CD8-positive, alpha-beta memory T cell (primary cell): Measurements from ENCODE around the gene HEPACAM2. TPM values are rescaled to one million over a fixed set of nuclear protein-coding genes. Genes with fewer than 3 reads are reported as not detected.

ENCODE experiments used
- CTCF ChIA-PET: fragments of 350-600 bp; sonication (Branson Sonifier 250); formaldehyde crosslinking; loops from one replicate; lab custom pipeline; 2021; ENCODE audit warnings: antibody characterized with exemption; lab: Charles Lee
- POLR2A ChIA-PET: fragments of 350-600 bp; sonication (Branson Sonifier 250); formaldehyde crosslinking; loops from one replicate; lab custom pipeline; 2021; ENCODE audit warnings: antibody characterized with exemption; lab: Charles Lee
- DNase-seq, 5 donors: peaks; one replicate each; pipeline versions ENCODE4 v3.0.0 to v3.0.0-alpha.2; 2020 to 2022; ENCODE audit warnings: mixed read lengths in 1 of 5
- H3K27ac ChIP-seq: one replicate; pipeline ENCODE4 v1.7.0; 2013; ENCODE audit warnings: low read depth, mild to moderate bottlenecking, low read length, moderate library complexity
- H3K27me3 ChIP-seq: 2 replicates; pipeline ENCODE4 v1.7.0; 2013; ENCODE audit warnings: low read length, mild to moderate bottlenecking; ENCODE audit not compliant: insufficient read depth, poor library complexity, severe bottlenecking
- H3K36me3 ChIP-seq: 2 replicates; pipeline ENCODE4 v1.7.0; 2013; ENCODE audit warnings: mild to moderate bottlenecking, low read length, moderate library complexity; ENCODE audit not compliant: insufficient read depth
- H3K4me1 ChIP-seq: 2 replicates; pipeline ENCODE4 v1.7.0; 2013; ENCODE audit warnings: mild to moderate bottlenecking, low read length, moderate library complexity; ENCODE audit not compliant: insufficient read depth
- H3K4me3 ChIP-seq: 2 replicates; pipeline ENCODE4 v1.7.0; 2013; ENCODE audit warnings: mild to moderate bottlenecking, low read length
- H3K9me3 ChIP-seq: 2 replicates; pipeline ENCODE4 v1.7.0; 2013; ENCODE audit warnings: mild to moderate bottlenecking, low read length
- H3K27ac Mint-ChIP-seq, 8 donors: one replicate each; pipeline ENCODE4 v1.8.0; 2020 to 2021; ENCODE audit warnings: mixed read lengths in 8 of 8, mild to moderate bottlenecking in 6 of 8, inconsistent platforms in 3 of 8, moderate library complexity in 3 of 8
- H3K27me3 Mint-ChIP-seq, 2 donors: one replicate each; pipeline ENCODE4 v1.8.0; 2020 to 2021; ENCODE audit warnings: mixed read lengths in 2 of 2, mild to moderate bottlenecking in 1 of 2, moderate library complexity in 1 of 2
- H3K36me3 Mint-ChIP-seq, 3 donors: one replicate each; pipeline ENCODE4 v1.8.0; 2020 to 2021; ENCODE audit warnings: mixed read lengths in 3 of 3, inconsistent platforms in 1 of 3, mild to moderate bottlenecking in 1 of 3
- H3K4me1 Mint-ChIP-seq, 3 donors: one replicate each; pipeline ENCODE4 v1.8.0; 2020 to 2021; ENCODE audit warnings: mixed read lengths in 3 of 3, inconsistent platforms in 1 of 3, mild to moderate bottlenecking in 1 of 3
- H3K4me3 Mint-ChIP-seq, 7 donors: one replicate each; pipeline ENCODE4 v1.8.0; 2020 to 2021; ENCODE audit warnings: mixed read lengths in 7 of 7, mild to moderate bottlenecking in 6 of 7, moderate library complexity in 4 of 7, inconsistent platforms in 2 of 7
- H3K9me3 Mint-ChIP-seq, 5 donors: one replicate each; pipeline ENCODE4 v1.8.0; 2020 to 2022; ENCODE audit warnings: mixed read lengths in 5 of 5, mild to moderate bottlenecking in 3 of 5, moderate library complexity in 2 of 5, inconsistent platforms in 1 of 5
- polyA plus RNA-seq: library from polyadenylated mRNA; unstranded; fragments of 300-500 nt; fragmentation: Illumina TruSeq; gene quantifications from one replicate; pipeline ENCODE4 v1.2.3, GENCODE V29; 2021
- total RNA-seq, 2 experiments: library from RNA; stranded (reverse); gene quantifications; one replicate each; pipeline ENCODE4 v1.2.3, GENCODE V29; 2021

Gene HEPACAM2
- total and polyA plus RNA-seq, 3 experiments from 2014 or later: 0.11 TPM; not detected in 2

- peaks cover 4% of the 10 kb centered on the region for H3K4me1 ChIP-seq
- ChIA-PET CTCF (no interaction called here), POLR2A (no interaction called here)
- no peaks in the 10 kb centered on the region for H3K36me3 ChIP-seq
- Mint-ChIP-seq H3K27ac (peak overlapping the region in 3 of 8 donors; percentile 1 to 48 (median 47)), H3K27me3 (no peaks in the 10 kb centered on the region), H3K4me3 (no peak overlapping the region), H3K36me3 (peaks cover 0 to 13% (median 3%) of the 10 kb centered on the region in 3 donors), H3K9me3 (no peaks in the 10 kb centered on the region), H3K4me1 (peaks cover 3 to 28% (median 9%) of the 10 kb centered on the region in 3 donors)
- DNase-seq: no peak
- H3K27ac ChIP-seq: no peak overlapping the region
- no peaks in the 10 kb centered on the region for H3K27me3 ChIP-seq
- no peaks in the 10 kb centered on the region for H3K9me3 ChIP-seq
- H3K4me3 ChIP-seq: no peak overlapping the region
Measured at GRCh38 chr7:93238748-93239147, 12.5 kb upstream of the HEPACAM2 start.

GRCh38 chr7:93238131-93238530 lies 11.9 kb upstream of the HEPACAM2 start:
- no peaks in the 10 kb centered on the region for H3K9me3 ChIP-seq
- DNase-seq: no peak
- no peak overlapping the region for H3K27ac ChIP-seq
- Mint-ChIP-seq H3K27ac (no peak overlapping the region), H3K4me1 (peaks cover 3 to 31% (median 11%) of the 10 kb centered on the region in 3 donors), H3K36me3 (peaks cover 0 to 13% (median 3%) of the 10 kb centered on the region in 3 donors), H3K27me3 (no peaks in the 10 kb centered on the region), H3K4me3 (no peak overlapping the region), H3K9me3 (no peaks in the 10 kb centered on the region)
- POLR2A ChIA-PET: no interaction called here
- CTCF ChIA-PET: no interaction called here
- H3K36me3 ChIP-seq: no peaks in the 10 kb centered on the region
- H3K4me1 ChIP-seq: peaks cover 10% of the 10 kb centered on the region
- H3K27me3 ChIP-seq: no peaks in the 10 kb centered on the region
- H3K4me3 ChIP-seq: no peak overlapping the region

GRCh38 chr7:93235541-93235940 lies 9.3 kb upstream of the HEPACAM2 start:
- DNase-seq: no peak
- Mint-ChIP-seq H3K9me3 (no peaks in the 10 kb centered on the region), H3K4me3 (no peak overlapping the region), H3K4me1 (peaks cover 13 to 43% (median 27%) of the 10 kb centered on the region in 3 donors), H3K27ac (no peak overlapping the region), H3K36me3 (peaks cover 0 to 12% (median 3%) of the 10 kb centered on the region in 3 donors), H3K27me3 (no peaks in the 10 kb centered on the region)
- no peaks in the 10 kb centered on the region for H3K36me3 ChIP-seq
- ChIA-PET POLR2A (no interaction called here), CTCF (no interaction called here)
- H3K4me1 ChIP-seq: peaks cover 15% of the 10 kb centered on the region
- H3K4me3 ChIP-seq: no peak overlapping the region
- H3K9me3 ChIP-seq: no peaks in the 10 kb centered on the region
- H3K27me3 ChIP-seq: no peaks in the 10 kb centered on the region
- no peak overlapping the region for H3K27ac ChIP-seq

- H3K27ac ChIP-seq: peak overlapping the region; percentile 79
- Mint-ChIP-seq H3K27ac (peak overlapping the region; percentile 78 to 99 (median 96)), H3K27me3 (no peaks in the 10 kb centered on the region), H3K36me3 (peaks cover 0 to 7% (median 0%) of the 10 kb centered on the region in 3 donors), H3K4me3 (peak overlapping the region; percentile 87 to 97 (median 94)), H3K9me3 (no peaks in the 10 kb centered on the region), H3K4me1 (peaks cover 16 to 29% (median 29%) of the 10 kb centered on the region in 3 donors)
- CTCF ChIA-PET: interaction anchor here (1.1 to 2.0 kb wide), 6 partner anchors 13 to 772 kb away, joined by 3 to 13 read pairs (median 4); partner anchors contain the start of genes FAM133B and RBM48
- H3K36me3 ChIP-seq: no peaks in the 10 kb centered on the region
- H3K27me3 ChIP-seq: no peaks in the 10 kb centered on the region
- H3K4me3 ChIP-seq: peak overlapping the region; percentile 92
- POLR2A ChIA-PET: interaction anchor here (0.6 to 1.0 kb wide), 2 partner anchors 115 to 136 kb away, joined by 3 to 4 read pairs; partner anchors contain the start of gene SAMD9
- no peaks in the 10 kb centered on the region for H3K9me3 ChIP-seq
- DNase-seq: no peak
- peaks cover 20% of the 10 kb centered on the region for H3K4me1 ChIP-seq
Measured at GRCh38 chr7:93232673-93233018, 6.4 kb upstream of the HEPACAM2 start.

GRCh38 chr7:93231799-93232672 lies 5.8 kb upstream of the HEPACAM2 start, which contains the start of gene VPS50:
TSS of gene VPS50 (plus strand) at chr7:93232366. CDS start at chr7:93232468, 102 bp downstream.
- H3K4me1 ChIP-seq: peaks cover 20% of the 10 kb centered on the region
- H3K27ac ChIP-seq: peak within 1 kb of the TSS; percentile 79
- DNase-seq: peak; percentile 85 to 96 (median 94)
- peak within 1 kb of the TSS; percentile 92 for H3K4me3 ChIP-seq
- ChIA-PET CTCF (interaction anchor here (0.7 to 2.0 kb wide), 7 partner anchors 14 to 771 kb away, joined by 3 to 13 read pairs (median 3); partner anchors contain the start of genes FAM133B and RBM48), POLR2A (interaction anchor here (0.6 to 1.2 kb wide), 5 partner anchors 114 to 703 kb away, joined by 3 to 6 read pairs (median 4); partner anchors contain the start of genes PEX1, RBM48 and SAMD9)
- Mint-ChIP-seq H3K9me3 (no peaks in the 10 kb centered on the region), H3K27ac (peak within 1 kb of the TSS; percentile 78 to 99 (median 96)), H3K4me1 (peaks cover 16 to 29% (median 28%) of the 10 kb centered on the region in 3 donors), H3K36me3 (peaks cover 0 to 7% (median 0%) of the 10 kb centered on the region in 3 donors), H3K27me3 (no peaks in the 10 kb centered on the region), H3K4me3 (peak within 1 kb of the TSS; percentile 87 to 97 (median 94))
- H3K27me3 ChIP-seq: no peaks in the 10 kb centered on the region
- H3K36me3 ChIP-seq: no peaks in the 10 kb centered on the region
- no peaks in the 10 kb centered on the region for H3K9me3 ChIP-seq

GRCh38 chr7:93231259-93231658 lies 5.0 kb upstream of the HEPACAM2 start:
- H3K9me3 ChIP-seq: no peaks in the 10 kb centered on the region
- no peaks in the 10 kb centered on the region for H3K27me3 ChIP-seq
- DNase-seq: no peak
- peaks cover 16 to 29% (median 28%) of the 10 kb centered on the region in 3 donors for H3K4me1 Mint-ChIP-seq
- H3K4me3 ChIP-seq: peak overlapping the region; percentile 92
- H3K36me3 ChIP-seq: no peaks in the 10 kb centered on the region
- peak overlapping the region; percentile 78 to 99 (median 96) for H3K27ac Mint-ChIP-seq
- no peaks in the 10 kb centered on the region for H3K9me3 Mint-ChIP-seq
- peaks cover 20% of the 10 kb centered on the region for H3K4me1 ChIP-seq
- CTCF ChIA-PET: interaction anchor here (1.3 to 2.0 kb wide), 3 partner anchors 15 to 641 kb away, joined by 3 to 13 read pairs (median 5); partner anchors contain the start of gene FAM133B
- no peaks in the 10 kb centered on the region for H3K27me3 Mint-ChIP-seq
- peaks cover 0 to 7% (median 0%) of the 10 kb centered on the region in 3 donors for H3K36me3 Mint-ChIP-seq
- POLR2A ChIA-PET: interaction anchor here (0.8 to 1.2 kb wide), 2 partner anchors 113 to 703 kb away, joined by 4 to 6 read pairs; partner anchors contain the start of genes PEX1, RBM48 and SAMD9
- H3K27ac ChIP-seq: peak overlapping the region; percentile 79
- H3K4me3 Mint-ChIP-seq: peak overlapping the region; percentile 87 to 97 (median 94)

- Mint-ChIP-seq H3K27ac (peak overlapping the region in 2 of 8 donors; percentile 12 to 56), H3K27me3 (no peaks in the 10 kb centered on the region), H3K36me3 (peaks cover 0 to 7% (median 0%) of the 10 kb centered on the region in 3 donors), H3K9me3 (no peaks in the 10 kb centered on the region), H3K4me1 (peaks cover 16 to 25% (median 23%) of the 10 kb centered on the region in 3 donors), H3K4me3 (peak overlapping the region in 1 of 7 donors; percentile 21)
- Histone ChIP-seq H3K27me3 (no peaks in the 10 kb centered on the region), H3K4me3 (no peak overlapping the region), H3K9me3 (no peaks in the 10 kb centered on the region), H3K36me3 (no peaks in the 10 kb centered on the region), H3K4me1 (peaks cover 11% of the 10 kb centered on the region), H3K27ac (no peak overlapping the region)
- ChIA-PET CTCF (interaction anchor here (1.4 to 3.2 kb wide), 4 partner anchors 12 to 135 kb away, joined by 3 to 11 read pairs (median 4); no protein-coding TSS in a partner anchor), POLR2A (interaction anchor here (0.6 kb wide), 1 partner anchor 1281 kb away, joined by 3 read pairs; the partner anchor contains the start of gene CASD1)
- peak in 2 of 5 donors; percentile 64 to 65 for DNase-seq
Measured at GRCh38 chr7:93228302-93228701, 2.0 kb upstream of the HEPACAM2 start.
